H7 (cell line): Measurements from ENCODE around the gene LUC7L. TPM values are rescaled to one million over a fixed set of nuclear protein-coding genes. Genes with fewer than 3 reads are reported as not detected.

Experiments used
- DNase-seq: peaks from one replicate; pipeline ENCODE4 v3.0.0; 2012
- H3K27me3 ChIP-seq: 2 replicates; pipeline ENCODE4 v1.6.0; 2011; ENCODE audit warnings: mild to moderate bottlenecking, low read length; ENCODE audit not compliant: control insufficient read depth, insufficient read depth
- H3K36me3 ChIP-seq: replicated peaks from 2 replicates; pipeline ENCODE4 v1.5.1; 2011; ENCODE audit warnings: low read length; ENCODE audit not compliant: control insufficient read depth, insufficient read depth
- H3K4me3 ChIP-seq: 2 replicates; pipeline ENCODE4 v1.5.1; 2011; ENCODE audit warnings: low read depth, mild to moderate bottlenecking, control low read depth, low read length, moderate library complexity; ENCODE audit not compliant: insufficient read depth
- total RNA-seq: library from RNA; depleted of rRNA; stranded (reverse); fragments of >200 nt; shearing (Covaris generic); gene quantifications from 2 replicates; pipeline ENCODE4 v1.2.3, GENCODE V29; 2014; rRNA removed

LUC7L gene
- total RNA-seq, 1 experiment from 2014 or later: 56.6 TPM

GRCh38 chr16:144797-145252 is 84.4 kb downstream of the LUC7L start:
- H3K4me3 ChIP-seq: no peak overlapping the region
- H3K27me3 ChIP-seq: peaks cover 8% of the 10 kb centered on the region; the same call in 1 of the 2 replicates
- DNase-seq: no peak
- no peaks in the 10 kb centered on the region for H3K36me3 ChIP-seq

DNA sequence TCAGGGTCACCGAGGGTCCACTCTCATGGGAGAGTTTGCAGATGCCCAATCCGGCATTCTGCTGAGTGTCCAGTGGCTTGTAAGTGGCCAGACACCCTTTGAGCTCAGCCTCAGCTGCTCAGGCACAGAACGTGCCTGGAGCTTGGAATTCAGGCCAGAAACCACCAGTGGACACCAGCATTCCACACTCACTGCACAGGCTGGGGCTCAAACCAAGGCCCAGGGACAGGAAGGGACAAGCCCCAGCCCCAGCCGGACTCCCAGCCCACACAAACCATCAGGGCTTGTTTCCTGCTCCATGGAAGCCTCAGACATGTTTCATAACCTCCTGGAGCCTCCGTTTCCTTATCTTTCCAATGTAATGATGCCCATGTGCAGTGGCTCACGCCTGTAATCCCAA is 85.8 kb downstream of the LUC7L start:
- Histone ChIP-seq H3K27me3 (no peaks in the 10 kb centered on the region; the same call in 1 of the 2 replicates), H3K36me3 (no peaks in the 10 kb centered on the region), H3K4me3 (no peak overlapping the region)
- DNase-seq: no peak

GRCh38 chr16:143047-143446 is 86.2 kb downstream of the LUC7L start:
- DNase-seq: no peak

DNA sequence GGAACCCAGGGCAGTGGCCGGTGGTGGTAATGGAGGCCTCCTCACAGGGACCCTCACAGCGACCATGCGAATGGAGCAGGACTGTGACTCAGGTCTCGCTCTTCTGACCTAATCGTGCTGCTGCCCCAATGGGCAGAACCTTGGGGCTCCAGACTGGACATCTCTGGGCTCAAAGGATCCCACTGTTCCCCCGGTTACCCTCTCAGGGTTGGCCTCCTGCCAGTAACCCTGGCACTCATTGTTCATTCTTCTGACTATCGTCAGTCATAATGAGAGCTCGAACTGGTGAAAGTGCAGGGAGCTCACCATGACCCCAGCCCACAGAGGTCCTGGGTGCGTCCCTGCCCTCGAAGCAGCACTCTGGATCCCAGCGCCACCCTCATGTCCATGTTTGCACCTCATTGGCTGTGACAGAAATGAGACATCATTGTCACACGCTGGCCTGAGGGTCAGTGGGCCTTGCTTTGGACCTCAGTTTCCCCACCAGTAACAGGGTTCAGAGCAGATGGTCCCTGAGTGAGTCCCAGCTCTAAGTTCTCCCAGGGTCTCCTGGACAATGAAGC is 86.8 kb downstream of the LUC7L start:
- Histone ChIP-seq H3K27me3 (no peaks in the 10 kb centered on the region), H3K36me3 (no peaks in the 10 kb centered on the region), H3K4me3 (no peak overlapping the region)
- DNase-seq: no peak

More at GRCh38 chr16:143047-143446, 86.2 kb downstream of the LUC7L start:
- H3K27me3 ChIP-seq: no peaks in the 10 kb centered on the region
- no peaks in the 10 kb centered on the region for H3K36me3 ChIP-seq
- H3K4me3 ChIP-seq: no peak overlapping the region

- Histone ChIP-seq H3K36me3 (no peaks in the 10 kb centered on the region), H3K4me3 (no peak overlapping the region), H3K27me3 (no peaks in the 10 kb centered on the region)
- no peak for DNase-seq
Measured at GRCh38 chr16:140175-140857, 88.9 kb downstream of the LUC7L start.

Other genes starting within 250 kb of the LUC7L start
- 11.0 and 13.5 TPM in 2 replicates for gene POLR3K, start 175.8 kb downstream of the LUC7L start, total RNA-seq
- gene SNRNP25, start 175.6 kb downstream of the LUC7L start, total RNA-seq: 39.5 and 52.9 TPM in 2 replicates
- gene RHBDF1, start 156.8 kb downstream of the LUC7L start, total RNA-seq: 38.2 and 42.5 TPM in 2 replicates
- 140 and 181 TPM in 2 replicates for gene MPG, start 151.2 kb downstream of the LUC7L start, total RNA-seq
- 9.9 and 10.9 TPM in 2 replicates for gene NPRL3, start 90.8 kb downstream of the LUC7L start, total RNA-seq
- gene HBZ, start 76.8 kb downstream of the LUC7L start, total RNA-seq: not detected in 2 replicates
- not detected in 2 replicates for gene HBM, start 63.5 kb downstream of the LUC7L start, total RNA-seq
- not detected in 2 replicates for gene HBA2, start 56.6 kb downstream of the LUC7L start, total RNA-seq
- not detected in 2 replicates for gene HBA1, start 52.8 kb downstream of the LUC7L start, total RNA-seq
- gene HBQ1, start 49.0 kb downstream of the LUC7L start, total RNA-seq: 0.59 and 1.6 TPM in 2 replicates
- gene FAM234A, start 5.4 kb upstream of the LUC7L start, total RNA-seq: 106 and 120 TPM in 2 replicates
- gene RGS11, start 46.5 kb upstream of the LUC7L start, total RNA-seq: 0.69 and 0.81 TPM in 2 replicates
- 4.0 and 5.3 TPM in 2 replicates for gene ARHGDIG, start 51.1 kb upstream of the LUC7L start, total RNA-seq
- gene PDIA2, start 53.7 kb upstream of the LUC7L start, total RNA-seq: 0.15 and 2.1 TPM in 2 replicates
- gene AXIN1, start 123.3 kb upstream of the LUC7L start, total RNA-seq: 52.4 and 57.8 TPM in 2 replicates
- 225 and 242 TPM in 2 replicates for gene MRPL28, start 141.1 kb upstream of the LUC7L start, total RNA-seq
- gene PGAP6, start 152.5 kb upstream of the LUC7L start, total RNA-seq: 107 and 112 TPM in 2 replicates
- gene NME4, start 167.8 kb upstream of the LUC7L start, total RNA-seq: 400 and 507 TPM in 2 replicates
- 20.1 and 21.4 TPM in 2 replicates for gene DECR2, start 172.4 kb upstream of the LUC7L start, total RNA-seq
- 25.2 and 27.9 TPM in 2 replicates for gene RAB11FIP3, start 196.2 kb upstream of the LUC7L start, total RNA-seq